HEK293T (cell line): ENCODE measurements around the gene IL3.

Experiments
- ARNT ChIP-seq: fragments of 450-650 bp; IDR thresholded peaks from 2 replicates; pipeline ENCODE4 v1.6.1; 2017; ENCODE audit warnings: mild to moderate bottlenecking
- BHLHE40 ChIP-seq: fragments of 450-650 bp; IDR thresholded peaks from 2 replicates; pipeline ENCODE4 v1.6.1; 2016; ENCODE audit warnings: mild to moderate bottlenecking, moderate library complexity, borderline replicate concordance
- CTBP1 ChIP-seq: fragments of 450-650 bp; IDR thresholded peaks from 2 replicates; pipeline ENCODE4 v1.6.1; 2016; ENCODE audit warnings: borderline replicate concordance
- FOXA1 ChIP-seq: fragments of 450-650 bp; IDR thresholded peaks from 2 replicates; pipeline ENCODE4 v1.6.1; 2016; ENCODE audit warnings: mild to moderate bottlenecking
- FOXK2 ChIP-seq: fragments of 450-650 bp; IDR thresholded peaks from 2 replicates; pipeline ENCODE4 v1.6.1; 2016; ENCODE audit warnings: mild to moderate bottlenecking
- FOXM1 ChIP-seq: fragments of 450-650 bp; IDR thresholded peaks from 2 replicates; pipeline ENCODE4 v1.6.1; 2017; ENCODE audit warnings: mild to moderate bottlenecking, borderline replicate concordance
- HDGF ChIP-seq: fragments of 450-650 bp; IDR thresholded peaks from 2 replicates; pipeline ENCODE4 v1.6.1; 2017; ENCODE audit warnings: antibody characterized with exemption, borderline replicate concordance
- L3MBTL2 ChIP-seq: fragments of 450-650 bp; conservative IDR thresholded peaks from 2 replicates; pipeline ENCODE4 v1.6.1; 2016; ENCODE audit warnings: mild to moderate bottlenecking
- LEF1 ChIP-seq: fragments of 450-650 bp; IDR thresholded peaks from 2 replicates; pipeline ENCODE4 v1.6.1; 2017; ENCODE audit warnings: mild to moderate bottlenecking, borderline replicate concordance
- NFRKB ChIP-seq: fragments of 450-650 bp; IDR thresholded peaks from 2 replicates; pipeline ENCODE4 v1.6.1; 2016; ENCODE audit warnings: mild to moderate bottlenecking, moderate library complexity
- PKNOX1 ChIP-seq: fragments of 450-650 bp; IDR thresholded peaks from 2 replicates; pipeline ENCODE4 v1.6.1; 2016
- SP1 ChIP-seq: fragments of 450-650 bp; IDR thresholded peaks from 2 replicates; pipeline ENCODE4 v1.6.1; 2017
- SUZ12 ChIP-seq: fragments of 450-650 bp; IDR thresholded peaks from 2 replicates; pipeline ENCODE4 v1.6.1; 2016; ENCODE audit warnings: mild to moderate bottlenecking
- TARDBP ChIP-seq: fragments of 450-650 bp; IDR thresholded peaks from 2 replicates; pipeline ENCODE4 v1.6.1; 2016

GRCh38 chr5:132054031-132054696 lies 6.3 kb upstream of the IL3 start:
- no peak for TF ChIP-seq SUZ12
- no peak for TF ChIP-seq FOXK2
- no peak for TF ChIP-seq HDGF
- no peak for TF ChIP-seq BHLHE40
- no peak for TF ChIP-seq TARDBP
- TF ChIP-seq FOXM1: no peak
- TF ChIP-seq NFRKB: no peak
- TF ChIP-seq SP1: no peak
- no peak for TF ChIP-seq ARNT
- no peak for TF ChIP-seq L3MBTL2
- TF ChIP-seq PKNOX1: no peak
- no peak for TF ChIP-seq LEF1
- no peak for TF ChIP-seq CTBP1
- no peak for TF ChIP-seq FOXA1
